Large intestine (tissue), 3 donors: ENCODE results near the gene OR6C2. TPM values are rescaled to one million over a fixed set of nuclear protein-coding genes. Genes with fewer than 3 reads are reported as not detected.
"Not testable (repeated sequence)": the region's sequence is repeated elsewhere in the genome, so short reads cannot be mapped to it uniquely, and the experiment has no call there.

ENCODE experiments used
- DNase-seq, 2 donors: peaks; one replicate each; pipeline versions ENCODE4 v3.0.0 to v3.0.0-alpha.2; 2013
- H3K27ac ChIP-seq: one replicate; pipeline ENCODE4 v1.5.1; 2013; ENCODE audit warnings: low read length
- H3K27me3 ChIP-seq: 2 replicates; pipeline ENCODE4 v1.6.1; 2013; ENCODE audit warnings: low read length; ENCODE audit not compliant: control insufficient read depth, insufficient read depth
- H3K36me3 ChIP-seq: 2 replicates; pipeline ENCODE4 v1.6.1; 2013; ENCODE audit warnings: low read length; ENCODE audit not compliant: control insufficient read depth, insufficient read depth
- H3K4me1 ChIP-seq: one replicate; pipeline ENCODE4 v1.6.1; 2013; ENCODE audit warnings: low read length; ENCODE audit not compliant: control insufficient read depth, insufficient read depth
- H3K4me3 ChIP-seq: one replicate; pipeline ENCODE4 v1.5.1; 2013; ENCODE audit warnings: low read length
- H3K9me3 ChIP-seq: one replicate; pipeline ENCODE4 v1.6.1; 2013; ENCODE audit warnings: mild to moderate bottlenecking, low read depth, low read length, moderate library complexity; ENCODE audit not compliant: control insufficient read depth
- WGBS: methylation state at CpG from one replicate; pipeline ENCODE4 v1.1.5; 2013; ENCODE audit warnings: low lambda C conversion rate; ENCODE audit not compliant: insufficient coverage; 5-methylcytosine and 5-hydroxymethylcytosine counted together
- polyA plus RNA-seq: library from polyadenylated mRNA; unstranded; fragments of 120-200 nt; gene quantifications from one replicate; pipeline ENCODE4 v1.2.1, GENCODE V29; 2013

The OR6C2 gene
- polyA plus RNA-seq, 1 donor: not detected

DNA sequence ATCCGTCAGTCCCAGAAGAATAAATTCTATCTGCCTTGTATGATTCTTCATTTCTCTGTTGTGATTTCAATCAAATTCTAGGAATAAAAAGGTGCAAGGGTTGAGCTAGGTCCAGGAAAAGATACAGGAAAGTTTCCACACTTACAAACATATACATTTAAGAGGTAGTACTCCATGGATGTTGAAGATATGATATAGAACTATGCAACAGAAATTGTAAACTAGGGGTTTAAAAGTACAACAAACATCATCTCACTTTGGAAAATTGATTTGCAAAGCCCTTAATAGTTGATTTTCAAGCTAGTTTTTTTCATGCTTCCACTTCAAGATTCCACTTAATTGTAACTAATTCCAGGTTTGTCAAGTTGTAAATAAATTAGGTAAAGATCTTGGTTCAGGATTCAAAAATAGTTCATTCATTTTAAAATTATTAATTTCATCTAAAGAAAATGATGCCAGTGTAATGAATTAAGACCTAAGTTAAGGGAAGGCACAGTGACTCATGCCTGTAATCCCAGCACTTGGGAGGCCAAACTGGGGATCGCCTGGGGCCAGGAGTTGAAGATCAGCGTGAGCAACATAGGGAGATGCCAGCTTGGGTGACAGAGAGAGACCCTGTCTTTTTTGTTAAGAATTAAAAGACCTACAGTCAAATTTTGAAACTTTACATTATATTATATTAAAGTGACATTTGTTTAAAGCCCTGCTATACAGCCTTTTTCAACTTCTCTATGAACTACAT lies 26.4 kb downstream of the OR6C2 start, which contains the start of gene OR6C70:
Gene OR6C70, minus strand, starts transcription at position 51 of the 742 bp plus-strand sequence. Its CDS starts 0 bp downstream, at position 51.
- Histone ChIP-seq H3K4me1 (no peaks in the 10 kb centered on the region), H3K9me3 (no peaks in the 10 kb centered on the region), H3K27ac (no peak within 1 kb of the TSS), H3K4me3 (no peak within 1 kb of the TSS), H3K27me3 (no peaks in the 10 kb centered on the region), H3K36me3 (no peaks in the 10 kb centered on the region)
- DNase-seq: no peak
- WGBS: 60% methylated on average over 1 of the region's 3 CpGs

DNA sequence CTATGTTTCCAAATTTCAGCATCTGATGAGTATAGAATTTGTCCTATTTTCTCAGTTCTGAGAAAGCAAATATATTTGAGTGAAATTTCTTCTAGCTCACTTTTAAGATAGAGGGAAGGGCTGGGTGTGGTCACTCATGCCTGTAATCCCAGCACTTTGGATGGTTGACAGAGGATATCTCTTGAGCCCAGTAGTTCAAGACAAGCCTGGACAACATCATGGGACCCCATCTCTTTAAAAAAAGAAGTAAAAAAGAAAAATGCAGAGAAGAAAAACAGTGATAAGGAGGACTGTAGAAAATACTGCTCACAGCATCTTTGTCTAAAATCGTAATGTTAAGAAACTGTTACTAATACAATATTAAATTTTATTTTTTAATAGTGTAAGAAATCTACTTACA lies 28.4 kb downstream of the OR6C2 start:
- no peaks in the 10 kb centered on the region for H3K9me3 ChIP-seq
- no peaks in the 10 kb centered on the region for H3K4me1 ChIP-seq
- H3K27me3 ChIP-seq: no peaks in the 10 kb centered on the region
- WGBS: 100% methylated on average over 1 of the region's 1 CpG
- H3K36me3 ChIP-seq: no peaks in the 10 kb centered on the region
- no peak overlapping the region for H3K27ac ChIP-seq
- no peak for DNase-seq
- H3K4me3 ChIP-seq: no peak overlapping the region

DNA sequence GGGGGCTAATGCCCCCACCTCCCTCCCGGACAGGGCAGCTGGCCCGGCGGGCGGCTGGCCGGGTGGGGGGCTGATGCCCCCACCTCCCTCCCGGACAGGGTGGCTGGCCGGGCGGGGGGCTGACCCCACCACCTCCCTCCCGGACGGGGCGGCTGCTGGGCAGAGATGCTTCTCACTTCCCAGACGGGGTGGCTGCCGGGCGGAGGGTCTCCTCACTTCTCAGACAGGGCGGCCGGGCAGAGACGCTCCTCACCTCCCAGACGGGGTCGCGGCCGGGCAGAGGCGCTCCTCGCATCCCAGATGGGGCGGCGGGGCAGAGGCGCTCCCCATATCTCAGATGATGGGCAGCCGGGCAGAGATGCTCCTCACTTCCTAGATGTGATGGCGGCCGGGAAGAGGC lies 35.3 kb downstream of the OR6C2 start:
- not testable (repeated sequence) for H3K4me3 ChIP-seq, H3K9me3 ChIP-seq, DNase-seq, H3K4me1 ChIP-seq, H3K36me3 ChIP-seq, H3K27ac ChIP-seq, H3K27me3 ChIP-seq
- no CpG with 5 or more reads among the region's 29 CpGs for WGBS

DNA sequence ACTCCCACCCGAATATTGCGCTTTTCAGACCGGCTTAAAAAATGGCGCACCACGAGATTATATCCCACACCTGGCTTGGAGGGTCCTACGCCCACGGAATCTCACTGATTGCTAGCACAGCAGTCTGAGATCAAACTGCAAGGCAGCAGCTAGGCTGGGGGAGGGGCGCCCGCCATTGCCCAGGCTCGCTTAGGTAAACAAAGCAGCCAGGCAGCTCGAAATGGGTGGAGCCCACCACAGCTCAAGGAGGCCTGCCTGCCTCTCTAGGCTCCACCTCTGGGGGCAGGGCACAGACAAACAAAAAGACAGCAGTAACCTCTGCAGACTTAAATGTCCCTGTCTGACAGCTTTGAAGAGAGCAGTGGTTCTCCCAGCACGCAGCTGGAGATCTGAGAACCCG lies 40.4 kb downstream of the OR6C2 start:
- not testable (repeated sequence) for H3K4me1 ChIP-seq, H3K27me3 ChIP-seq, H3K4me3 ChIP-seq, H3K36me3 ChIP-seq, H3K27ac ChIP-seq, DNase-seq, H3K9me3 ChIP-seq
- WGBS: no CpG with 5 or more reads among the region's 13 CpGs

DNA sequence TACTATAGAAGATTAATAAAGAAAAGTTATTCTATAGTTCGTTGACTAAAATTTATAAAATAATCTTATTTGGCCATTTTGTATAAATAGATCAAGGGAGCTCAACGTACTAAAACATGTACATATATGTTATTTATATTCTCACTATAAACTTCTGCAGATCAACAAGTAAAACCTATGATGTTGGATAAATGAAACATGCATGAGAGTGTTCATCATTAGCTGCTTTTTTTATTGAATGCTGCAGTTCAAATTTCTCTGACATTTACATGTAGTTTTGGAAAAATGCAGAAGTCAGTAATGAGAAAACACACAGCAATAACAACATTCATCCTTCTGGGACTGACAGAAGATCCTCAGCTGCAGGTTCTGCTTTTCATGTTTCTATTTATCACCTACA lies 48.2 kb downstream of the OR6C2 start, which contains the start of gene OR6C68:
Gene OR6C68, plus strand, starts transcription at position 301 of the 400 bp plus-strand sequence. Its CDS starts 0 bp downstream, at position 301.
- H3K4me3 ChIP-seq: no peak within 1 kb of the TSS
- no peaks in the 10 kb centered on the region for H3K36me3 ChIP-seq
- 94% methylated on average over 2 of the region's 2 CpGs for WGBS
- H3K9me3 ChIP-seq: no peaks in the 10 kb centered on the region
- DNase-seq: no peak
- H3K27ac ChIP-seq: no peak within 1 kb of the TSS
- H3K4me1 ChIP-seq: no peaks in the 10 kb centered on the region
- no peaks in the 10 kb centered on the region for H3K27me3 ChIP-seq

DNA sequence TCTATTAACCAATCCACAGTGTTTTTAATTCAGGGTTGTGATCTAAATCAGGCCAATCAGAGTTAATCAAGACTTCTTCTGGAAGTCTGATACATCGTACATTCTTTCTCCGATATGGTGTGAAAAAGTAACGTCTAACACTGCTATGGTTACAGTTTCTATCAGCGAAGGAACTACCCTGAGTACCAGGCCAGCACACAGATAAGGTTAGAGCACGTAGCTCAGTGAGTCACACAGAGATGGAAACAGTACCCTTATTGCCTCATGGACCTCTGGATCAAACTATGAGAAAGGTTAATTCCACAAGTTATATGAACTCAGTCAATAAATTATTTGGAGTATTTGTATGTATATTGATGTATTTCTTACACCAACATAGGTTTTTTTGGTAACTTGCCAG lies 51.6 kb downstream of the OR6C2 start:
- H3K9me3 ChIP-seq: no peaks in the 10 kb centered on the region
- WGBS: no CpG with 5 or more reads among the region's 5 CpGs
- no peak overlapping the region for H3K27ac ChIP-seq
- DNase-seq: peak; percentile 15 to 50
- H3K4me3 ChIP-seq: no peak overlapping the region
- H3K36me3 ChIP-seq: no peaks in the 10 kb centered on the region
- H3K4me1 ChIP-seq: peaks cover 12% of the 10 kb centered on the region
- H3K27me3 ChIP-seq: no peaks in the 10 kb centered on the region

DNA sequence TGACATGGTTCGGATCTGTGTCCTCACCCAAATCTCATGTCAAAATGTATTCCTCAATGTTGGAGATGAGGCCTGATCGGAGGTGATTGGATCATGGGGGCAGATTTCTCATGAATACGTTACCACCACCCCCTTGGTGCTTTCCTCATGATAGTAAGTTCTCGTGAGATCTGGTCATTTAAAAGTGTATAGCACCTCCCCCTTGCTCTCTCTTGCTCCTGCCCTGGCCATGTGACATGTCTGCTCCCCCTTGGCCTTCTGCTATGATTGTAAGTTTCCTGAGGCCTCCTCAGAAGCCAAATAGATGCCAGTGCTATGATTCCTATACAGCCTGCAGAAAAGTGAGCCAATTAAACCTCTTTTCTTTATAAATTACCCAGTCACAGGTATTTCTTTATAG lies 55.4 kb downstream of the OR6C2 start:
- no peak overlapping the region for H3K4me3 ChIP-seq
- no peaks in the 10 kb centered on the region for H3K9me3 ChIP-seq
- H3K4me1 ChIP-seq: peaks cover 12% of the 10 kb centered on the region
- no peaks in the 10 kb centered on the region for H3K27me3 ChIP-seq
- no peak for DNase-seq
- WGBS: no CpG with 5 or more reads among the region's 4 CpGs
- H3K27ac ChIP-seq: peak overlapping the region; percentile 64
- no peaks in the 10 kb centered on the region for H3K36me3 ChIP-seq

DNA sequence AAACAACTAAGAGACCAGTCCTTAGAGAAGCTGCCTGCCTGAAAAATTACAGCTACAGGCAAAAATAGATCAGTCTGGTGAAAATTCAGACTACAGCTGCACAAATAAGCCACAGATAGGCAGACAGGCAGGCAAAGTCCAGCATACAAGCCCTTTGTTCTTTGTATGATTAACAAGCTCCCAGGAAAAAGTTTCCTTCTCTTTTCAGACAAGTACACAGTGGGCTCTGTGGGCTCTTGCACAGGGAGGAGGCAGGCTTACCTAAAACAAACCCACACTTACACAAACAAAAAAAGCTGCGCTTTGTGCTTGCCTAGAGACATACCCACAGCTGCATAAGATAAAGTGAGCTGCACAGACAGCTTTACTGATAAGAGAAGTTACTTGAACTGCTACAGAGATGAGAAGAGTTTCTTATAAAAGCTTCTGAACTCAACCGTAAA lies 56.0 kb downstream of the OR6C2 start:
- no peaks in the 10 kb centered on the region for H3K36me3 ChIP-seq
- H3K4me3 ChIP-seq: no peak overlapping the region
- H3K27me3 ChIP-seq: no peaks in the 10 kb centered on the region
- peak; percentile 57 to 82 for DNase-seq
- no CpG with 5 or more reads among the region's 2 CpGs for WGBS
- peaks cover 12% of the 10 kb centered on the region for H3K4me1 ChIP-seq
- peak overlapping the region; percentile 64 for H3K27ac ChIP-seq
- no peaks in the 10 kb centered on the region for H3K9me3 ChIP-seq

DNA sequence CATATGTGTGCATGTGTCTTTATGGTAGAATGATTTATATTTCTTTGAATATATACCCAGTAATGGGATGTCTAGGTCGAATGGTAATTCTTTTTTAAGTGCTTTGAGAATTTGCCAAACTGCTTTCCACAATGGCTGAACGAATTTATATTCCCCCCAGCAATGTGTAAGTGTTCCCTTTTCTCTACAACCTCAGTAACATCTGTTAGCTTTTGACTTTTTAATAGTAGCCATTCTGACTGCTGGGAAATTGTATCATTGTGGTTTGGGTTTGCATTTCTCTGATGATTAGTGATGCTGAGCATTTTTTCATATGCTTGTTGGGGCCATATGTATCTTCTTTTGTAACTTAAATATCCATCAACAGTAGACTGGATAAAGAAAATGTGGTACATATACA lies 57.7 kb downstream of the OR6C2 start:
- no peak overlapping the region for H3K27ac ChIP-seq
- H3K4me3 ChIP-seq: no peak overlapping the region
- H3K9me3 ChIP-seq: no peaks in the 10 kb centered on the region
- DNase-seq: no peak
- no peaks in the 10 kb centered on the region for H3K27me3 ChIP-seq
- H3K36me3 ChIP-seq: no peaks in the 10 kb centered on the region
- WGBS: 93% methylated on average over 2 of the region's 2 CpGs
- H3K4me1 ChIP-seq: peaks cover 12% of the 10 kb centered on the region
